Gastroesophageal sphincter (tissue), 4 donors: ENCODE results near the gene LCE5A. TPM values are rescaled to one million over a fixed set of nuclear protein-coding genes. Genes with fewer than 3 reads are reported as not detected.
A peak's percentile ranks its signal among the peaks of the same experiment; 100 is the strongest.
"Not testable (repeated sequence)": the region's sequence is repeated elsewhere in the genome, so short reads cannot be mapped to it uniquely, and the experiment has no call there.

Experiments used
- ATAC-seq: fragments of 150-250 bp; one replicate; pipeline ENCODE4 v1.9.1; 2016; ENCODE audit warnings: mild to moderate bottlenecking, moderate library complexity
- H3K27ac ChIP-seq, 4 donors: fragments of 200-600 bp; sonication (generic) in 3 of 4; 1 replicate in 3 of 4; 2 replicates in 1 of 4; pipeline ENCODE4 v1.5.1; 2016 to 2019
- H3K27me3 ChIP-seq: fragments of 200-600 bp; sonication (generic); one replicate; pipeline ENCODE4 v1.5.1; 2019
- H3K36me3 ChIP-seq, 2 donors: fragments of 200-600 bp; sonication (generic); one replicate each; pipeline ENCODE4 v1.5.1; 2019; ENCODE audit warnings: control low read depth in 1 of 2
- H3K4me1 ChIP-seq, 3 donors: fragments of 200-600 bp; sonication (generic); 1 replicate in 2 of 3; 2 replicates in 1 of 3; pipeline ENCODE4 v1.5.1; 2016 to 2019; ENCODE audit warnings: control low read depth in 2 of 3
- H3K4me3 ChIP-seq, 2 donors: fragments of 200-600 bp; sonication (generic); one replicate each; pipeline ENCODE4 v1.5.1; 2019; ENCODE audit warnings: mild to moderate bottlenecking in 1 of 2, moderate library complexity in 1 of 2
- H3K9me3 ChIP-seq, 3 donors: fragments of 200-600 bp; sonication (generic); one replicate each; pipeline ENCODE4 v1.5.1; 2017 to 2019; ENCODE audit warnings: control low read depth in 2 of 3
- EP300 ChIP-seq: sonication (generic); formaldehyde crosslinking; IDR thresholded peaks from one replicate; pipeline ENCODE4 v1.6.1; 2017; ENCODE audit warnings: antibody characterized with exemption, mild to moderate bottlenecking
- POLR2A ChIP-seq, 2 donors: fragments of 450-650 bp; IDR thresholded peaks; one replicate each; pipeline ENCODE4 v1.6.1; 2017; ENCODE audit warnings: antibody characterized with exemption in 2 of 2, mild to moderate bottlenecking in 2 of 2, moderate library complexity in 1 of 2
- POLR2AphosphoS5 ChIP-seq: sonication (generic); formaldehyde crosslinking; IDR thresholded peaks from one replicate; pipeline ENCODE4 v1.6.1; 2017; ENCODE audit warnings: antibody characterized with exemption
- WGBS, 2 donors: methylation state at CpG; one replicate each; pipeline ENCODE4 v1.1.5; 2018; ENCODE audit warnings: low coverage in 1 of 2; 5-methylcytosine and 5-hydroxymethylcytosine counted together
- total RNA-seq, 4 donors: library from RNA; depleted of rRNA; stranded (reverse); fragments of >200 nt; gene quantifications; one replicate each; pipeline ENCODE4 v1.1.0, GENCODE V29; 2016
- TF ChIP-seq, protein P1 (sequence below), 4 experiments: fragments of 200-600 bp in 2 of 4; fragments of 450-650 bp in 2 of 4; sonication (generic) in 1 of 4; IDR thresholded peaks; one replicate each; pipeline ENCODE4 v1.5.1; 2017 to 2019; ENCODE audit warnings: antibody characterized with exemption in 4 of 4, mild to moderate bottlenecking in 2 of 4, moderate library complexity in 2 of 4

The LCE5A gene
- total RNA-seq, 4 donors from 2014 or later = not detected

DNA sequence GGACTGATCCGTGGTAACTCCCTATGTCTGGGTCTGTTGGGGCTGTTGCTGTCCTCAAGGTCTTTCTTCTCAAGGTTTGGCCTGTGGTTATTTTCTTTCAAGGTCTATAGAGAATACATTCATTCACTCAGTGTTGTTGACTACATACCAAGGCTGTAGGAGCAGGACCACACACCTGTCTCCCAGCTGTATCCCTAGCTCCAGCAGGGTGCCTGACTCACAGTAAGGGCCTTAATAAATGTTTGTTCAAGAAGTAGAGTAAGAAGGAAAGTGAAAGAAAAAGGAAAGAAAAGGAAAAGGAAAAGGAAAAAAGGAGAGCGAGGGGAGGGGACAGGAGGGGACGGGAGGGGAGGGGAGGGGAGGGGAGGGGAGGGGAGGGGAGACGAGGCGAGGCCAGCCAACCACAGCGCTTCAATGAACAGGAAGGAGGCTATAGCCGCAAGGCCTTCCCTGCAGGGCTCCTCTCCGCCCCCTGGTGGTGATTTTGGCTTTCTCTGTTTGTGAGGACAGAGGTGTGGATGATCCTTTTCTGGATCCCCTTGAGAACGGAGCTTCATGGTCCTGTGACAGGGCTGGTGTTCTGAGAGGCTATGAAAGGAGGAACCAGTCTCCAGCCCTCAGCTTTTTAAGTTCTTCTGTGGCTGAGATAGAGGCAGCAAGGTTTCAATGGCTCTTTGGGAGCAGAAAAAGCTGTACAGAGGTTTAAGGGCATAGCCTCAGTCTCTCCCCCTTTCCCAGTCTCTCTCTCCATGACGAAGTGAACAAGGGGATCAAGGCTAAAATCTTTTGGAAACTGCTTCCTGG, 30.6 kb upstream of the LCE5A start:
- 50 to 65% methylated on average over 2 to 10 of the region's 10 CpGs for WGBS, 2 donors
- H3K27ac ChIP-seq = no peak overlapping the region
- H3K36me3 ChIP-seq = no peaks in the 10 kb centered on the region
- peaks cover 0 to 19% (median 0%) of the 10 kb centered on the region in 3 donors for H3K9me3 ChIP-seq
- ATAC-seq = no peak
- H3K4me1 ChIP-seq = no peaks in the 10 kb centered on the region
- no peaks in the 10 kb centered on the region for H3K27me3 ChIP-seq
- no peak overlapping the region for H3K4me3 ChIP-seq
- TF ChIP-seq EP300 (no peak), POLR2AphosphoS5 (no peak)
- TF ChIP-seq, protein P1, sequence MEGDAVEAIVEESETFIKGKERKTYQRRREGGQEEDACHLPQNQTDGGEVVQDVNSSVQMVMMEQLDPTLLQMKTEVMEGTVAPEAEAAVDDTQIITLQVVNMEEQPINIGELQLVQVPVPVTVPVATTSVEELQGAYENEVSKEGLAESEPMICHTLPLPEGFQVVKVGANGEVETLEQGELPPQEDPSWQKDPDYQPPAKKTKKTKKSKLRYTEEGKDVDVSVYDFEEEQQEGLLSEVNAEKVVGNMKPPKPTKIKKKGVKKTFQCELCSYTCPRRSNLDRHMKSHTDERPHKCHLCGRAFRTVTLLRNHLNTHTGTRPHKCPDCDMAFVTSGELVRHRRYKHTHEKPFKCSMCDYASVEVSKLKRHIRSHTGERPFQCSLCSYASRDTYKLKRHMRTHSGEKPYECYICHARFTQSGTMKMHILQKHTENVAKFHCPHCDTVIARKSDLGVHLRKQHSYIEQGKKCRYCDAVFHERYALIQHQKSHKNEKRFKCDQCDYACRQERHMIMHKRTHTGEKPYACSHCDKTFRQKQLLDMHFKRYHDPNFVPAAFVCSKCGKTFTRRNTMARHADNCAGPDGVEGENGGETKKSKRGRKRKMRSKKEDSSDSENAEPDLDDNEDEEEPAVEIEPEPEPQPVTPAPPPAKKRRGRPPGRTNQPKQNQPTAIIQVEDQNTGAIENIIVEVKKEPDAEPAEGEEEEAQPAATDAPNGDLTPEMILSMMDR (IDR thresholded peaks at IDR 0.05) = peak in 1 of 4 experiments; percentile 37

DNA sequence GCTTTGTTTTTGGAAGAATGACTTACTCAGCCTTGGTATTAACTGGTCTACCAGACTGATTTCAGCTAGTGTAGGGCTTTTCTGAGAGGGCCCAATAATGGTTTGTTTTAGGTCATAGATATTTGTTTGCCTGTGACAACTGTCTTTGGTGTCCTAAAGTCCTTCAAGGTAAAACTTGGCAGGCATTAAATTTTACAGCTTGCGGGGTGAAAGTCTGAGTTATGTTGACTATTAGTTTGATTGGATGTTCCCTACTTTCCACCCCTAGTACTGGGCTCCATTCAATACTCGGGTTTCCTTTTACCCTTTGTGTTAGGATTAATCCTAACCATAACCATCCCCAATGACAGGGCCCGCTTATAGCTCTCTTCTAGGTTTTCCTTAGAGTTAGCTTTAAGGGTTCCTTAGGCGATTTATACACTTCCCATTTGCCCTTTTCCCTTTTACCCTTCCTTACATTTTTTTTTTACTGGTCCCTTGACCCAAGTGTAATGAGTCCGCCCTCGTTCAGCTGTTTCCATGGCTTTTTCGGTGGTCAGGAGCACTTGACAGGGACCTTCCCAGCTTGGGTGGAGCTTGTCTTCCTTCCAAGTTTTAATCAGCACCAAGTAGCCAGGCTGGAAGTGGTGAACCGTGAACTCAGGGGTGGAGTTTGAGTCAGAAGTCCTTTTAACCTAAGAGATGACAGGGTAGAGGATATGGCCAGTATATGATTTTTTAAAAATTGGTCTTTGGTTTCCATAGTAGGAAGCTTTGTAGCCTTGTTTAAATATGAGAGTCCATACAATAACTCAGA, 28.5 kb upstream of the LCE5A start:
- Histone ChIP-seq H3K27me3 (no peaks in the 10 kb centered on the region), H3K36me3 (no peaks in the 10 kb centered on the region), H3K4me3 (no peak overlapping the region), H3K27ac (no peak overlapping the region), H3K4me1 (no peaks in the 10 kb centered on the region), H3K9me3 (peaks cover 0 to 7% (median 0%) of the 10 kb centered on the region in 3 donors)
- TF ChIP-seq EP300 (no peak), POLR2AphosphoS5 (no peak), POLR2A (IDR thresholded peaks at IDR 0.05) (no peak)
- TF ChIP-seq, protein P1 (IDR thresholded peaks at IDR 0.05) = no peak
- WGBS, 2 donors = 48 to 73% methylated on average over 5 to 8 of the region's 8 CpGs
- ATAC-seq = no peak

DNA sequence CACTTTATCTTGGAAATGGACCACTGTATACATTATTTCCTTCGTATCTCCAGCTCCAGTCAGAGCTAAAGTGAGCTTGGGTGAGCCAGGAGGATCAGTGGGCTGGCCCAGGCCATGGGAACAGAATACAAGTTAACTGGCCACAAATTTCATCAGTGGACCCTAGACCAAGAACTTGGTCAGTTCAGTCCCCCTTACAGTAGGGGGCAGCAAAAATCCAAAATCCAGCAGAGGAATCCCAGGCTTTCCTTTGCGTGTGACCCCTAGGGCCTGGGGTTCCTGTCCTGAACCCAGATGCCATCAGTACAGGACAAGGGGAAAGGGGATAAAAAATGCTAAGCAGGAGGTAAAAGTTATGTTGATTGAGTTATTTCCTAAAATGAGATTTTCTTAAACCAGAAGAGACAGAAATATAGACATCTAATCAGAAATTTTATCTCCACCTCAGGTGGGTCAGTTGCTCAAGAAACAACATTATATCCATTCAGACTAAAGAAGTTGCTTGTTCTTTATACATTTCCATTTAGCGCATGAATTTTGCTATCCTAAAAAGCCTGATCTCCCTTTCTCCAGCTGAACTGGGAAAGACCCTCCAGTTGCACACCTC, 24.1 kb upstream of the LCE5A start:
- Histone ChIP-seq H3K27me3 (no peaks in the 10 kb centered on the region), H3K27ac (no peak overlapping the region), H3K4me1 (no peaks in the 10 kb centered on the region), H3K4me3 (no peak overlapping the region), H3K9me3 (peaks cover 0 to 8% (median 0%) of the 10 kb centered on the region in 3 donors), H3K36me3 (no peaks in the 10 kb centered on the region)
- WGBS, 2 donors = 43 to 60% methylated on average over 2 to 3 of the region's 3 CpGs
- no peak for TF ChIP-seq POLR2A (IDR thresholded peaks at IDR 0.05)
- TF ChIP-seq EP300 = no peak
- TF ChIP-seq, protein P1 (IDR thresholded peaks at IDR 0.05) = peak in 1 of 4 experiments; percentile 22
- no peak for ATAC-seq

DNA sequence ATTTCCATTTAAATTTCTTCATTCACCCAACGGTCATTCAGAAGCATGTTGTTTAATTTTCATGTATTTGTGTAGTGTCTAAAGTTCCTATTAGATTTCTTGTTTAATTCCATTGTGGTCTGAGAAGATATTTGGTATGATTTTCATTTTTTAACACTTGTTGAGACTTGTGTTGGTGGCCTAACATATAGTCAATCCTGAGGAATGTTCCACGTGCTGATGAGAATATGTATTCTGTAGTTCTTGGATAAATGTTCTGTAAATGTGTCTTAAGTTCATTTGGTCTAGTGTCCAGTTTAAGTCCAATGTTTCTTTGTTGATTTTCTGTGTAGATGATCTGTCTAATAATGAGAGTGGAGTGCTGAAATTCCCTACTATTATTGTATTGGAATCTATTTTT, 22.7 kb upstream of the LCE5A start:
- 57 to 81% methylated on average over 2 of the region's 2 CpGs for WGBS, 2 donors
- TF ChIP-seq EP300 (no peak), POLR2A (IDR thresholded peaks at IDR 0.05) (no peak), POLR2AphosphoS5 (no peak)
- TF ChIP-seq, protein P1 (IDR thresholded peaks at IDR 0.05) = no peak
- H3K36me3 ChIP-seq = no peaks in the 10 kb centered on the region
- H3K27ac ChIP-seq = no peak overlapping the region
- H3K9me3 ChIP-seq = peaks cover 0 to 8% (median 0%) of the 10 kb centered on the region in 3 donors
- no peak overlapping the region for H3K4me3 ChIP-seq
- no peaks in the 10 kb centered on the region for H3K27me3 ChIP-seq
- no peak for ATAC-seq
- no peaks in the 10 kb centered on the region for H3K4me1 ChIP-seq

DNA sequence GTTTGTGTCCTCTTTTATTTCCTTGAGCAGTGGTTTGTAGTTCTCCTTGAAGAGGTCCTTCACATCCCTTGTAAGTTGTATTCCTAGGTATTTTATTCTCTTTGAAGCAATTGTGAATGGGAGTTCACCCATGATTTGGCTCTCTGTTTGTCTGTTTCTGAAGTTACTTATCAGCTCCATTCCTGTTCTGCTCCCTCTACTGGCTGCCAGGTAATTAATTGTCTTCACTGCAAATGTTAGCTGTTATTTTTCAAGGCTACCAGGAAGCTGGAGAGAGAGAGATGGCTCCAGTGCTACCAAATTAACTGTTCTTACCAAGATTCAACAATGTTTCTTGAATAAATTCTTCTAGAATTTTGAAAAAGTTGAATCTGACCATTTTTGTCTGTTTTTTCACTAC, 19.1 kb upstream of the LCE5A start:
- not testable (repeated sequence) for H3K36me3 ChIP-seq, H3K27ac ChIP-seq, ATAC-seq, H3K4me1 ChIP-seq, H3K4me3 ChIP-seq, H3K27me3 ChIP-seq, H3K9me3 ChIP-seq
